G401.6 (cell line): ENCODE results near the gene NUDT5.
A peak's percentile ranks its signal among the peaks of the same experiment; 100 is the strongest.

ENCODE experiments used
- FAIRE-seq: peaks from 2 replicates; lab custom pipeline; 2012; peaks lifted over from hg19 to GRCh38; lab: Jason Lieb, UNC

Gene NUDT5

GRCh38 chr10:12162927-12163326 is 32.8 kb downstream of the NUDT5 start:
- FAIRE-seq: no peak

- FAIRE-seq: no peak
Measured at GRCh38 chr10:12160664-12161063, 35.0 kb downstream of the NUDT5 start.

- no peak for FAIRE-seq
Measured at GRCh38 chr10:12158111-12158510, 37.6 kb downstream of the NUDT5 start.

- no peak for FAIRE-seq
Measured at GRCh38 chr10:12156367-12157123, 39.1 kb downstream of the NUDT5 start.

- FAIRE-seq: no peak
Measured at GRCh38 chr10:12154516-12154915, 41.2 kb downstream of the NUDT5 start.

- no peak for FAIRE-seq
Measured at GRCh38 chr10:12150163-12150562, 45.5 kb downstream of the NUDT5 start.

- FAIRE-seq: no peak
Measured at GRCh38 chr10:12144538-12144937, 51.2 kb downstream of the NUDT5 start.

GRCh38 chr10:12140038-12140437 is 55.7 kb downstream of the NUDT5 start:
- no peak for FAIRE-seq

- FAIRE-seq: no peak
Measured at GRCh38 chr10:12135631-12136030, 60.1 kb downstream of the NUDT5 start.

- FAIRE-seq: peak; percentile 81
Measured at GRCh38 chr10:12130237-12130872, 65.3 kb downstream of the NUDT5 start.

GRCh38 chr10:12129222-12130111 is 66.2 kb downstream of the NUDT5 start, which contains the start of gene SEC61A2:
SEC61A2 (plus strand) TSS chr10:12129677; CDS start chr10:12129788, 111 bp downstream.
- no peak for FAIRE-seq

GRCh38 chr10:12121673-12122072 is 74.0 kb downstream of the NUDT5 start:
- FAIRE-seq: no peak
